Stimulated activated CD4-positive, alpha-beta T cell treated with anti-CD3 and anti-CD28 coated beads, Interleukin-4, amount 100 ng/mL, for 4 hours (primary cell): ENCODE results near the gene JMJD1C.
A peak's percentile ranks its signal among the peaks of the same experiment; 100 is the strongest.
"Not testable (repeated sequence)": the region's sequence is repeated elsewhere in the genome, so short reads cannot be mapped to it uniquely, and the experiment has no call there.

Experiments
- DNase-seq, 2 experiments: peaks; one replicate each; pipeline ENCODE4 v3.0.0-alpha.2; 2020

JMJD1C gene

GRCh38 chr10:63252095-63252762 lies 213.5 kb downstream of the JMJD1C start:
- DNase-seq, result no peak

GRCh38 chr10:63250032-63250431 lies 215.7 kb downstream of the JMJD1C start:
- no peak for DNase-seq

- no peak for DNase-seq
Measured at GRCh38 chr10:63247771-63248170, 218.0 kb downstream of the JMJD1C start.

- no peak for DNase-seq
Measured at GRCh38 chr10:63246356-63246755, 219.4 kb downstream of the JMJD1C start.

GRCh38 chr10:63241841-63242281 lies 223.9 kb downstream of the JMJD1C start:
- no peak for DNase-seq

- DNase-seq, result no peak
Measured at GRCh38 chr10:63240807-63241206, 225.0 kb downstream of the JMJD1C start.

- DNase-seq, result no peak
Measured at GRCh38 chr10:63238501-63238900, 227.3 kb downstream of the JMJD1C start.

- DNase-seq, result no peak
Measured at GRCh38 chr10:63237396-63237795, 228.4 kb downstream of the JMJD1C start.

- peak in 1 of 2 experiments; percentile 10 for DNase-seq
Measured at GRCh38 chr10:63236113-63236935, 229.5 kb downstream of the JMJD1C start.

- not testable (repeated sequence) for DNase-seq
Measured at GRCh38 chr10:63235136-63235535, 230.6 kb downstream of the JMJD1C start.

- no peak for DNase-seq
Measured at GRCh38 chr10:63229161-63229560, 236.6 kb downstream of the JMJD1C start.

- no peak for DNase-seq
Measured at GRCh38 chr10:63228237-63228636, 237.5 kb downstream of the JMJD1C start.

- no peak for DNase-seq
Measured at GRCh38 chr10:63227207-63227895, 238.4 kb downstream of the JMJD1C start.

- DNase-seq, result no peak
Measured at GRCh38 chr10:63224241-63224640, 241.5 kb downstream of the JMJD1C start.

- DNase-seq, result no peak
Measured at GRCh38 chr10:63221950-63222349, 243.8 kb downstream of the JMJD1C start.

GRCh38 chr10:63219749-63220148 lies 246.0 kb downstream of the JMJD1C start:
- no peak for DNase-seq

- no peak for DNase-seq
Measured at GRCh38 chr10:63217120-63217605, 248.6 kb downstream of the JMJD1C start.

- DNase-seq, result no peak
Measured at GRCh38 chr10:63214571-63214970, 251.2 kb downstream of the JMJD1C start.

- no peak for DNase-seq
Measured at GRCh38 chr10:63213489-63213888, 252.3 kb downstream of the JMJD1C start.

- no peak for DNase-seq
Measured at GRCh38 chr10:63210611-63211196, 255.1 kb downstream of the JMJD1C start.

- no peak for DNase-seq
Measured at GRCh38 chr10:63209705-63210104, 256.1 kb downstream of the JMJD1C start.

GRCh38 chr10:63208986-63209385 lies 256.8 kb downstream of the JMJD1C start:
- no peak for DNase-seq
